ENCODE results near the gene CD47. TPM values are rescaled to one million over a fixed set of nuclear protein-coding genes. Genes with fewer than 3 reads are reported as not detected.

CD47 gene
- total and polyA plus RNA-seq, 2 of the 13 experiments (the other 11 are each of a cell fraction or from before 2014, with no cell fraction given) = 3.3 to 6.5 TPM

DNA sequence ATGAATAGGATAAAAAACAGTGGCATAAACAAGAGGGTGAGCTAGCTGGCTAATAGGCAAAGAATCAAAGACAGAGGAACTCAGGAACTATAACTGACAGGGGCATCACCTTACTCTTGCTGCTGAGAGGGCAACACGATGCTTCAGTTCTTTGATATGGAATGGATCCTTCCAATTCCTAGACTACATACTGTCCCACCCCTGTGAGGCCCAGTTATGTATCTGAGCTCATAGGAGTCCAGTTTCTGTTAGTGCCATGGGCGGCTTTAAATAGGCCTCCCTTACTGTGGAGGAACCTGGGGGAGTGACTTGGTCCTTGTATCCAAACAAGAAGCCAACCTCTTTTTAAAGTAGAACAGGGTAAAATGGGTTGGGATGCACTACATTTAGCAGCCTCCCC is 37.3 kb downstream of the CD47 start (continued):
- TF ChIP-seq, protein P1, sequence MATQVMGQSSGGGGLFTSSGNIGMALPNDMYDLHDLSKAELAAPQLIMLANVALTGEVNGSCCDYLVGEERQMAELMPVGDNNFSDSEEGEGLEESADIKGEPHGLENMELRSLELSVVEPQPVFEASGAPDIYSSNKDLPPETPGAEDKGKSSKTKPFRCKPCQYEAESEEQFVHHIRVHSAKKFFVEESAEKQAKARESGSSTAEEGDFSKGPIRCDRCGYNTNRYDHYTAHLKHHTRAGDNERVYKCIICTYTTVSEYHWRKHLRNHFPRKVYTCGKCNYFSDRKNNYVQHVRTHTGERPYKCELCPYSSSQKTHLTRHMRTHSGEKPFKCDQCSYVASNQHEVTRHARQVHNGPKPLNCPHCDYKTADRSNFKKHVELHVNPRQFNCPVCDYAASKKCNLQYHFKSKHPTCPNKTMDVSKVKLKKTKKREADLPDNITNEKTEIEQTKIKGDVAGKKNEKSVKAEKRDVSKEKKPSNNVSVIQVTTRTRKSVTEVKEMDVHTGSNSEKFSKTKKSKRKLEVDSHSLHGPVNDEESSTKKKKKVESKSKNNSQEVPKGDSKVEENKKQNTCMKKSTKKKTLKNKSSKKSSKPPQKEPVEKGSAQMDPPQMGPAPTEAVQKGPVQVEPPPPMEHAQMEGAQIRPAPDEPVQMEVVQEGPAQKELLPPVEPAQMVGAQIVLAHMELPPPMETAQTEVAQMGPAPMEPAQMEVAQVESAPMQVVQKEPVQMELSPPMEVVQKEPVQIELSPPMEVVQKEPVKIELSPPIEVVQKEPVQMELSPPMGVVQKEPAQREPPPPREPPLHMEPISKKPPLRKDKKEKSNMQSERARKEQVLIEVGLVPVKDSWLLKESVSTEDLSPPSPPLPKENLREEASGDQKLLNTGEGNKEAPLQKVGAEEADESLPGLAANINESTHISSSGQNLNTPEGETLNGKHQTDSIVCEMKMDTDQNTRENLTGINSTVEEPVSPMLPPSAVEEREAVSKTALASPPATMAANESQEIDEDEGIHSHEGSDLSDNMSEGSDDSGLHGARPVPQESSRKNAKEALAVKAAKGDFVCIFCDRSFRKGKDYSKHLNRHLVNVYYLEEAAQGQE (IDR thresholded peaks at IDR 0.05; ENCODE audit: borderline replicate concordance in 1 of 2, low read depth in 1 of 2, low read length in 2 of 2) = no peak
- no peak for TF ChIP-seq KLF15 (CRISPR knock-in tag; IDR thresholded peaks at IDR 0.05; ENCODE audit: borderline replicate concordance)

DNA sequence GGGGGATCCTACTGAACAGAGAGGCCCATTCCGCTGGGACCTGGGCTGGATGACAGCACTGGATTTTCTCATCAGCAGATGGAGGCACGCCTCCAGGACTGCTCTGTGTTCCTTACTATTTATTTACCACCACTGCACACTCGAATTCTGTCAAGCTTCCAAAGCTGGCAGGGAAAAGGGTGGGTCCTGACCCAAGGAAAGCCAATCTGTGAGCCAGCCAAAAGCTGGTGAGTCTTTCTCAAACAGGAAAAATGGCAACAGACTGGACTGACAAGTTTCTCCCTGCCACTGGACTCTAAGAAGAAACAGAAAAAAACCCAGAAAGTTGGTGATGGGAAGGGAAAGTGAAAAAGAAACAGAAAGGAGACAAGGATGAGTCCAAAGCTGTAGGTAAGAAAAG is 37.8 kb downstream of the CD47 start:
- POLR2A ChIA-PET = no interaction called here
- whole genome bisulfite sequencing (ENCODE audit: low lambda C conversion rate) = 45% methylated on average over 3 of the region's 3 CpGs
- in situ Hi-C loops (cut with HindIII; ENCODE audit: extremely low pct_ligation_motif_present, low pct_unique_long_range_greater_than_20kb) = no loop called here
- no peak overlapping the region for H3K4me2 ChIP-seq (ENCODE audit: low read depth, low read length)
- DNase-seq (ENCODE audit: low spot score) (no peak), ATAC-seq (no peak), FAIRE-seq (no peak)
- no peak overlapping the region for H3K4me3 ChIP-seq (replicated peaks in 1 of 3; ENCODE audit: insufficient read depth in 1 of 3, low read depth in 2 of 3, low read length in 3 of 3)
- H3K36me3 ChIP-seq (replicated peaks in 1 of 2; ENCODE audit: control insufficient read depth in 1 of 2, insufficient read depth in 2 of 2, low read length in 2 of 2) = no peaks in the 10 kb centered on the region
- H3K27ac ChIP-seq (ENCODE audit: extremely low read length, insufficient read depth, low read length) = no peak overlapping the region
- H3K4me1 ChIP-seq (ENCODE audit: insufficient read depth, low read length) = no peaks in the 10 kb centered on the region
- CTCF ChIA-PET (ENCODE audit: low intra/inter-chr PET ratio, low total read pairs) = no interaction called here
- TF ChIP-seq ZNF124 (CRISPR knock-in tag; IDR thresholded peaks at IDR 0.05) (no peak), ZNF256 (CRISPR knock-in tag; conservative IDR thresholded peaks at IDR 0.05) (no peak), BATF2 (CRISPR knock-in tag; IDR thresholded peaks at IDR 0.05) (no peak), RAD51 (IDR thresholded peaks at IDR 0.05; ENCODE audit: borderline replicate concordance) (no peak), AHR (CRISPR knock-in tag; IDR thresholded peaks at IDR 0.05) (no peak), ISX (CRISPR knock-in tag; conservative IDR thresholded peaks at IDR 0.05) (no peak), MEIS1 (CRISPR knock-in tag; IDR thresholded peaks at IDR 0.05; ENCODE audit: borderline replicate concordance) (no peak), ZNF232 (CRISPR knock-in tag; IDR thresholded peaks at IDR 0.05; ENCODE audit: borderline replicate concordance) (no peak), ZNF564 (CRISPR knock-in tag; IDR thresholded peaks at IDR 0.05) (no peak), REXO4 (CRISPR knock-in tag; IDR thresholded peaks at IDR 0.05; ENCODE audit: borderline replicate concordance) (no peak), ZBTB1 (CRISPR knock-in tag; IDR thresholded peaks at IDR 0.05; ENCODE audit: borderline replicate concordance) (no peak), PITX1 (CRISPR knock-in tag; IDR thresholded peaks at IDR 0.05) (no peak), SIX1 (CRISPR knock-in tag; IDR thresholded peaks at IDR 0.05; ENCODE audit: borderline replicate concordance) (no peak), ZSCAN5A (CRISPR knock-in tag; IDR thresholded peaks at IDR 0.05; ENCODE audit: borderline replicate concordance) (no peak), NFIC (IDR thresholded peaks at IDR 0.05; ENCODE audit: low read length) (no peak), NFYB (CRISPR knock-in tag; IDR thresholded peaks at IDR 0.05) (no peak), CBX1 (IDR thresholded peaks at IDR 0.05; ENCODE audit: low read depth) (no peak), XBP1 (CRISPR knock-in tag; IDR thresholded peaks at IDR 0.05) (no peak)
- intact Hi-C loops (cut with micrococcal nuclease; ENCODE audit: unreplicated experiment) = no loop called here
- no peaks in the 10 kb centered on the region for H3K79me2 ChIP-seq (ENCODE audit: insufficient read depth, low read length)
- no peaks in the 10 kb centered on the region for H3K27me3 ChIP-seq (ENCODE audit: control insufficient read depth in 1 of 2, insufficient read depth in 2 of 2, low read length in 2 of 2)
- BruUV-seq (replicated peaks) = no TSS peak
- no peaks in the 10 kb centered on the region for H4K20me1 ChIP-seq (ENCODE audit: insufficient read depth, low read length)
- no peak overlapping the region for H2AFZ ChIP-seq (ENCODE audit: low read length)
- H3K9me3 ChIP-seq (ENCODE audit: low read length) = no peaks in the 10 kb centered on the region
- H3K9ac ChIP-seq (ENCODE audit: insufficient read depth, low read depth, low read length) = no peak overlapping the region
